ENCODE results near the gene CRAMP1. TPM values are rescaled to one million over a fixed set of nuclear protein-coding genes. Genes with fewer than 3 reads are reported as not detected.
"Not testable (repeated sequence)": the region's sequence is repeated elsewhere in the genome, so short reads cannot be mapped to it uniquely, and the experiment has no call there.

CRAMP1 gene
- total and polyA plus RNA-seq, 2 of the 8 experiments (the other 6 are each of a cell fraction or from before 2014, with no cell fraction given), result 19.2 to 23.2 TPM

DNA sequence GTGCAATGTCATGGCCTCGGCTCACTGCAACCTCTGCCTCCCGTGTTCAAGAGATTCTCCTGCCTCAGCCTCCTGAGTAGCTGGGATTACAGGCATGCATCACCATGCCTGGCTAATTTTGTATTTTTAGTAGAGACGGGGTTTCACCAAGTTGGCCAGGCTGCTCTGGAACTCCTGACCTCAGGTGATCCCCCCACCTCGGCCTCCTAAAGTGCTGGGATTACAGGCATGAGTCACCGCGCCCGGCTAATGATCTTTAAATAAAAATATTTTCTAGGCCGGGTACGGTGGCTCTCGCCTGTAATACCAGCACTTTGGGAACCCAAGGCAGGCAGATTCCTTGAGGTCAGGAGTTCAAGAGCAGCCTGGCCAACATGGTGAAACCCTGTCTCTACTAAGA, 106.1 kb downstream of the CRAMP1 start:
- not testable (repeated sequence) for H3K79me1 ChIP-seq (ENCODE audit: low read depth, low read length); H3K4ac ChIP-seq (replicated peaks; ENCODE audit: insufficient read length, low read depth, low read length); H2AK5ac ChIP-seq (ENCODE audit: low read depth, low read length); H4K91ac ChIP-seq (replicated peaks; ENCODE audit: insufficient read length, low read length); DNase-seq (ENCODE audit: low read depth in 1 of 2, low spot score in 2 of 2); H3K18ac ChIP-seq (ENCODE audit: extremely low read depth, low read length); H4K8ac ChIP-seq (ENCODE audit: extremely low read depth, insufficient read depth, low read length); H3K14ac ChIP-seq (ENCODE audit: insufficient read length); H3K23ac ChIP-seq (ENCODE audit: insufficient read length); H2BK15ac ChIP-seq (ENCODE audit: low read length); H2BK20ac ChIP-seq (ENCODE audit: low read length); H2BK5ac ChIP-seq (ENCODE audit: low read depth, low read length); H3K27ac ChIP-seq (ENCODE audit: low read depth, low read length); H3K4me3 ChIP-seq (ENCODE audit: extremely low read depth in 1 of 4, insufficient read depth in 2 of 4, low read depth in 3 of 4, low read length in 4 of 4); H3K56ac ChIP-seq (replicated peaks; ENCODE audit: insufficient read length, low read depth, low read length); H2BK120ac ChIP-seq (replicated peaks; ENCODE audit: low read depth, low read length); H3K23me2 ChIP-seq (ENCODE audit: low read depth, low read length); H3K9me3 ChIP-seq (ENCODE audit: insufficient read depth in 2 of 2, low read depth in 1 of 2, low read length in 1 of 2); H3K9ac ChIP-seq (replicated peaks in 1 of 4; ENCODE audit: extremely low read depth in 1 of 4, low read depth in 3 of 4, low read length in 3 of 4); H2AFZ ChIP-seq (ENCODE audit: low read length); H3K36me3 ChIP-seq (ENCODE audit: control insufficient read depth in 2 of 4, insufficient read depth in 4 of 4, low read length in 3 of 4); H3K27me3 ChIP-seq (replicated peaks in 1 of 4; ENCODE audit: control insufficient read depth in 3 of 4, extremely low read depth in 1 of 4, insufficient read depth in 3 of 4, low read length in 3 of 4); H2BK12ac ChIP-seq (ENCODE audit: low read depth, low read length); H4K5ac ChIP-seq (ENCODE audit: insufficient read length, low read depth, low read length); H3K4me2 ChIP-seq (ENCODE audit: insufficient read depth in 1 of 2, low read depth in 2 of 2, low read length in 2 of 2); FAIRE-seq
- POLR2A ChIA-PET (ENCODE audit: partially characterized antibody), result interaction anchor here (1.1 to 1.9 kb wide), 2 partner anchors 9 to 13 kb away, joined by 3 to 6 read pairs; partner anchors contain the start of gene MAPK8IP3
- peaks cover 0 to 13% of the 10 kb centered on the region in 2 experiments for H4K20me1 ChIP-seq (replicated peaks in 1 of 2; ENCODE audit: control insufficient read depth in 1 of 2, insufficient read depth in 2 of 2, low read length in 2 of 2)
- peaks cover 7 to 12% (median 10%) of the 10 kb centered on the region in 4 experiments for H3K4me1 ChIP-seq (replicated peaks in 1 of 4; ENCODE audit: control insufficient read depth in 3 of 4, insufficient read depth in 4 of 4, low read length in 3 of 4)
- CTCF ChIA-PET (ENCODE audit: partially characterized antibody), result interaction anchor here (0.9 kb wide), 1 partner anchor 159 kb away, joined by 3 read pairs; no protein-coding TSS in a partner anchor
- H3K79me2 ChIP-seq (ENCODE audit: control insufficient read depth in 1 of 2, insufficient read depth in 2 of 2, low read length in 2 of 2), result peaks cover 2 to 23% of the 10 kb centered on the region in 2 experiments; a peak in 2 of 4 replicates
- WGBS, 2 experiments (ENCODE audit: extremely low coverage in 1 of 2, insufficient coverage in 1 of 2, insufficient read length in 1 of 2, insufficient replicate concordance in 2 of 2, low coverage in 1 of 2, low lambda C conversion rate in 2 of 2, missing lambda C conversion rate in 1 of 2), result 91% methylated on average over 10 of the region's 10 CpGs; no CpG with 5 or more reads in 1 of the 2 experiments
